EH (cell line): ENCODE measurements around the gene SRPK3.
"Not testable (repeated sequence)": the region's sequence is repeated elsewhere in the genome, so short reads cannot be mapped to it uniquely, and the experiment has no call there.

Experiments
- DNase-seq: peaks from one replicate; pipeline ENCODE4 v3.0.0-alpha.2; 2015; ENCODE audit warnings: low read depth

The SRPK3 gene

DNA sequence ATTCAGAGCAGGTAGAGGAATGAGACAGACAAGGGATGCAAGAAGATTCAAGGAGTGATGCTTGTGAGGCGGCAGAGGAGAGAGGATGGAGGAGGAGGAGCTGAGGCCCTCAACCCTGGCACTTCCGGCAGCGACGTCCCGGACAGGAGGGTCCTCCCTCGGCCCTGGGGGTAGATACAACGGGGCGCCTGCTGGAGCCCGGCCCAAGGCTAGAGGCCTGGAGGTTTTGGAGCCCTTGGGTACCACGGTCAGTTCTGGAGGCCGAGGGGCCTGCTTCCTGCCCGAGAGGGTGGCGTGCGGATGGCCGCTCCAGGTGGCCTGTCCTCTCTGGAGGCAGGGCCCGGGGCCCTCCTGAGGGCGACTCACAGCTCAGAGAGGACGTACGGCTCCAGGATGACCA lies 27.1 kb downstream of the SRPK3 start:
- no peak for DNase-seq

DNA sequence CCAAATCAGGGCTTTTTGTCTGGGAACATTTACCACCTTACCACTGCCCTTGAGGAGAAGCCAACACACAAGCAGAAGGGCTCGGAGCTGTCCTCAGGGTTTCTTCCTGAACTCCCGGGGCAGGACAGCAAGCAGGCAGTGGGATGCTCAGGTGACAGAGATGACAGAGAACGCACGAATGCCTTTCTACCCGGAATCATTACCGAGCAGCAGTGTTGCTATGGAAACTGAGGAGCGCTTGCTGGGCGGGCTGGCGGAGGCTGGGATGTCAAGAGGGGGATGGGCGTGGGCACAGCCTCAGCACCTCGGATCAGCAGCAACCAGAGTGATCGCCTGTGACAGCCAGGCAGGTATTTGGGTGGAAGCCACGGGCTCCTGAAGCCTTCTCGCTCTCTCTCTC lies 31.4 kb downstream of the SRPK3 start:
- DNase-seq = no peak

DNA sequence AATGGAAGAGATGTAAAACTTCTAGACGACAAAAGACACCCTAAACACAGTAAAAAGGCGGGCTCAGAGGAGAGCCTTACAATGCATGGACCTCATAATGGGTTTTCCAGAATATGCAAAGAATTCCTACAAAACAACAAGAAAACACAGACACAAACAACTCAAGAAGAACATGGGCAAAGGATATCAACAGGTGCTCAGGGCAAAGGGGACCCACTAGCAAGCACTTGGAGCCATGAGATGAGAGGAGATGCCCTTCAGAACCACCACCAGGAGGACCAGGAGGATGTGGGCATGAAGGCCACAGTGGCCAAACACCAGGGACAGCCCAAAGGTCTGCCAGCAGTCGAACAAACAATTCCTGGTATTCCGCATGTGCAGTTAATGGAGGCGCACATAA lies 32.3 kb downstream of the SRPK3 start:
- DNase-seq = no peak

DNA sequence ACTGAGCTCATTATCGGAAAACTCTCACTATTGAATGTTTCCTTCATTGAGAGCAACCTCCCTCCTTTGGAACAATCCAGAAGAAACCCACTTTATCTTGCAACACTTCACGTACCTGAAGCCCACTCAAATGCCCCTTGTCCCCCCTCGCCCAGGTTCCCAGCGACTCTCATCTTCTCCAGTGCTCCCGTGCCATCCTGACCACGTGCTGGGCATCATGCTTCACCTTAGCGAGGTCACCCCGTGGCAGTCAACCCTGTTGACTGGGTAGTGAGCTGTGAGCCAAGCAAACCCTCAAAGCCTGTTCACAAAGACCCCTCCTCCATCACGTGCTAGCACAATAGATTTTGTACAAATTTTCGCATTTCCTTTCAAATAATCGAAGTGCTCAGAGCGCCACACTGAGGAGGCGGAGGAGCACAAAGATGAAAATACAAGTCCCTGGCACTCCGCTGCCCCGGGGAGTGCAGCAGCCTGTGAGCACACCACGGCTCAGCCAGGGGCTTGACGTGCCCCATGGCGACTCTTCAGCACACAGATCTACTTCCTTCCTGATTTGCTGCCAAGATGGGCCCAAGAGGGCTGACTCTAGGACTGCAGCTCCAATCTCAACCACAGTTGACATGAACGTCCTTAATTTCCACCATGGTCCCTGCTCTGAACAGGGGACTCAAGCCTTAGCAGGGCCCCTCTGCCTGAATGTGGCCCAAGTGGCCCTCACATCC lies 33.9 kb downstream of the SRPK3 start:
- DNase-seq = no peak

DNA sequence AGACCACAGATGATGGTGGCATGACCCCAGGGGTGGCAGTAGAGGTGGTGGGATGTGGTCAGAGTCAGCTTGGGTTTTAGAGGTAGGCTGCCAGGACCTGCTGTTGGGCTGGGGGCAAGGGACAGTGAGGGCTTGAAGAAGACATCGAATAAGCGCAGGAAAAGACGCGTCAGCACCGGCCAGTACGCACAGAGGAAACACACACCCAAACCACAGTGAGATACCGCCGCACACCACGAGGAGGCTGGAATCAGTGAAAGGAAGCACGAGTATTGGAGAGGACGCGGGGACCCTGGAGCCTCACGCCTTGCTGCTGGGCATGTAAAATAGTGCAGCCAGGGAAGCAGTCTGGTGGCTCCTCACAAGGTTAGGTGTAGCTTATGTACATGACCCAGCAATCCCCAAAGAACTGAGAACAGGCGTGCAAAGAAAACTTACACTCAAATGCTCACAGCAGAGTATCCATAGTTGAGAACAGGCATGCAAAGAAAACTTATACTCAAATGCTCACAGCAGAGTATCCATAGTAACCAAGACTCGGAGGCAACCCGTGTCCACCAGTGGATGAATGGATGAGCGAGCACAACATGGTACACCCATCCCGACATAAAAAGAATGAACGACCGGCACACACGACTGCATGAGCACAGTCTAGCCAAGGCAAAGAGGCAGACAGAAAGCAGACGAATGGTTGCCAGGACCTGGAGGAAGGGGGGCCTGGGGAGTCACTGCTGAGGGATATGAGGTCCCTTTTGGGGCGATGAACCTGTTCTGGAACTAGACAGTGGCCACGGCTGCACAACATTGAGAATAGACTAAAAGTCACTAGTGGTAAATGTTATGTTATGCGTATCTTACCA lies 36.2 kb downstream of the SRPK3 start:
- no peak for DNase-seq

DNA sequence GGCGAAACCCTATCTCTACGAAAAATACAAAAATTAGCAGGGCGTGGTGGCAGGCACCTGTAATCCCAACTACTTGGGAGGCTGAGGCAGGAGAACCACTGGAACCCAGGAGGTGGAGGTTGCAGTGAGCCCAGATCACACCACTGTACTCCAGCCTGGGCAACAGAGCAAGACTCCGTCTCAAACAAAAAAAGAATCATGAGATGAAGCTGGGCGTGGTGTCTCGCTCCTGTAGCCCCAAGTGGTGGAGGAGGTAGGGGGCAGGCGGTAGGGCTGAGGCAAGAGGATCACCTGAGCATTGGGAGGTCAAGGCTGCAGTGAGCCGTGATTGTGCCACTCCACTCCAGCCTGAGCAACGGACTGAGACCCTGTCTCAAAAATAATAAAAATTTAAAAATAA lies 37.2 kb downstream of the SRPK3 start:
- not testable (repeated sequence) for DNase-seq

DNA sequence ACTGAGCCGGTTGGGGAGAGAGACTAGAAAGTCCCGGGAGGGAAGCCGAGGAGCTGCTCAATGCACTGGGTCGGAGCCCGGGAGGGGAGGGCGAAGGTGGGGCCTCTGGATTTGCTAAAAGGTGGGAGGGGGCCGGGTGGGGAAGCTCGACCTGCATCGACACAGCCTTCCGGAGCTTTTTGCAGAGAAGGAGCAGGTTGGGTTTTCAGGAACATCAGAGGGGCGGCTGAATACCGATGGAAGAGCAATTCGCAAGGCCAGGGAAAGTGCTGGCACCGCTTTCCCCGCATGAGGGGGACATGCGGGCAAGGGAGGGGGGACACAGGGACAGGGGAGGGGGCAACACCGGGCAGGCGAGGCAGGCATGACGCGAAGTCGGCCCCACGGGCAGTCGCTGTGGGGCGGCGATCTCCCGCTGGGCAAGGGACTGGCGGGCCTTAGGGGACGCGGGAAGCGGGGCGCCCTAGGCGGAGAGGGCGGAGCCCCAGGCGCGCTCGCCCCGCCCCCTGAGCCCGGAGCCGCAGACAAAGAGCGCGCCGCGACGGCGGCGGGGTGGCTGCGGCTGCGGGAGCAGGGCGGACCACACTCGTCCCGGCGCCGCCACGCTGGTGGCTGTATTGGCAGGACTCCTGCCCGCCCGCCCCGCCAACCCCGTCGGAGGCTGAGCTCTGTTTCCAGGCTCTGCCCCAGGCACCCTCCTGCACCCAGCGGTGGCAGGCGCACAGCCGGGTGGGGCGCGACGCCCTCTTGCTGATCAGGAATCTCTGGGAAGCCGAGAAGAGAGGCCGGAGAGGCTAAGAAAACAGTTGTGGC lies 37.9 kb downstream of the SRPK3 start:
- peak; percentile 34 for DNase-seq

DNA sequence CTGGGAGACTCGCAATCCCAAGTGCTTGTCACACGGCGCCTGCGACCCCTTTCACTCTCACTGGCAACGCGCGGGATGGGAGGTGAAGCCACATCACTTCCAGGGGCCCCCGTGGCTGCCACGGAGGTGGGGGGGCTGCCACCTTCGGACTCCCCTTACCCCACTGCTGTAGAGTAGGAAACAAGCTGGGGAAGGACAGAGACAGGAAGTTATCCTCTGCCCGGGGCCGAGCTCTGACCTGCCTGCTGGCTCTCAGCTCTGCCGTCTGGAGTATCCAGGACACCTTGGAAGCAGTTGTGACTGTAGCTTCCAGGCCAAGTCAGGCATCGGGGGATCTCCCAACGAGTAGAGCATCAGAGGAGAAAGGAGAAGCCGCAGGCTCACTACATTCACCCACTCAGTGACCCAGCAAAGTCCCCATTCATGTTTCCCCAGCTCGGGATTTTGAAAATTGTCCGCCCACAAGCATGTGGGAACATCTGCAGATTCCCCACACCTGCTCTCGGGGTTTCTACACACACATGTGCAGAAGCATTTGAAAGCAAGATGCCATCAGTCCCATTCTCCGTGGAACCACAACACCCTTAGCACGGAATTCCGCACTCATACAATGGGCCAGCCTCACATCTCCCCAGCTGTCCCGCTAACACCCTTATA lies 38.7 kb downstream of the SRPK3 start:
- no peak for DNase-seq

DNA sequence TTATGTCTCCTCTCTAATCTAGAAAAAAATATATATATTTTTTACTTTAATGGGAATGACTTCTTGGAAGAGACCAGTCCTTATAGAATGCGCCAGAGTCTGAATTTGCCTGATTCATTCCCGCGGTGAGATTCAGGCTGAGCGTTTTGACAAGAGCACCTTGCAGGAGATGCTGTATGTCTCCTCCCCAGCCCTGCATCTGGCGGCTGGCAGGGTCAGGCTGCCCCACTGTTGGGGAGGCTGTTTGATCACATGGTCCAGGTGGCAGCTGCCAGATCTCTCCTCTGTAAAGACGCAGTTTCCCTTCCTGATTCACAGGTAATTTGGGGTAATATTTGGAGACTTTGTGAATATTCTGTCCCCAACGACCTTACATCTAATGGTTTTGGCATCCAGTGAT lies 39.8 kb downstream of the SRPK3 start:
- no peak for DNase-seq

DNA sequence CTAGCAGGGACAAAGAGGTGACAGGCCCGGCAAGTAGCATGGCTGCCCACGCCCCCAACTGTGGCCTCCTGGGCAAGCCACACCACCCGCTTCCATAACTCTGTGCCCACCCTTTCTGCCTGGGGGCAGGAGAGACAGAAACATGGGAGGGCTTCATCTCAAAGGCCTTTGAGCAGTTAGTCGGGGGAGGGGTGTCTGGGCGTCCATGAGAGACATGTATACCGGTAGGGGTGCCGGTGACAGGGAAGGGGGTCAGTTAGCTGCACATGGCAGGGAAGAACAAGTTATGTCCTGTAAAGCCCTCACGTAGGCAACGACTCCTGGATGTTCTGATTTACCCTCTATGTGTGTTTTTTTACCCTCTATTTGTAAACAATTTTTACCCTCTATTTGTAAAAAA lies 40.2 kb downstream of the SRPK3 start:
- DNase-seq = no peak

DNA sequence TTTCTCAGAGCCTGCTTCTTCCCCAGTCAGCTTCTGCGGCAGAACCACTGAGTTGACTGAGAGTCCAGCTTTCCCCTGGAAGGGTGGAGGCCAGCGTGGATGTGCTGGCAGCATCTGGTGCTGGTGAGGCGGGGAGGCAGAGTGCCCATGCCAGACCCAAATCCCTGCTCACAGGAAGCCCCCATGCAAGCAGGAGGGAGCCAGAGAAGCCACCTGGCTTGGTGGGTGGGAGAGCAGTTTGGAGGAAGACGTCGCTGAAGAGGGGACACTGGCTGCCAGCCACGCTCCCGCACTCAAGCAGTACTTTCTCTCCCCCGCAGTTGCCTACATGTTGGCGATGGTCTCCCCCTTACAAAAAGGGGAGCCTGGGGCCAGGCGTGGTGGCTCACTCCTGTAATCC lies 43.5 kb downstream of the SRPK3 start:
- DNase-seq = no peak

DNA sequence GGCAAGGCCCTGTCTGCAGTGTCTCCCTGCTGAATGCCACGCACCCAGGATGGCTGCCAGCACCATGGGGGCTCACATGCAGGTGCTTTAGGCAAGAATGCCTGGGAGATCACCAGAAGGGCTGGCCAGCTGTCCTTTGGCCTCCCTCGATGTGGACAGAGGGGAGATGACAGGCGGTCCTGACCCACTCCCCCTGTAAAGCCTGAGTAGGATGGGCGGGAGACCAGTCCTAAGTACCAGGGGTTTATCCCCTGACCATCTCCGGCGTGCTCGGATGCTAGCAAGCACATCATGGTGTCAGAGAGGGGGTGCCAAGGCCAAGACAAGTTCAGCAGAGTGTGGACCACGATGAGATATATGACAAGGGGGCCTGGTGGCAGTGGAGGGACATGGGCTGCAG lies 44.2 kb downstream of the SRPK3 start:
- no peak for DNase-seq

DNA sequence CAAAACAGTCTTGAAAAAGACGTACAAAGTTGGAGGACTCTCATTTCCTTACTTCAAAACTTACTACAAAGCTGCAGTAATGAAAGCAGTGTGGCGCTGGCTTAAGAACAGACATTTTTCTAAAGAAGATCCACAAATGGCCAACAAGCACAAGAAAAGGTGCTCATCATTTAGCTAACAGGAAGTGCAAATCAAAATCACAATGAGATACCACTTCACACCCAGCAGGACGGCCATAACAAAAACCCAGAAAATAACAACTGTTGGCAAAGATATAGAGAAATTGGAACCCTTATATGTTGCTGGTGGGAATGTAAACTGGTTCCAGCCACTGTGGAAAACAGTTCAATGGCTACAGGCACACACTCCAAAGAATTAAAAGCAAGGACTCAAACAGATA lies 46.2 kb downstream of the SRPK3 start:
- no peak for DNase-seq

DNA sequence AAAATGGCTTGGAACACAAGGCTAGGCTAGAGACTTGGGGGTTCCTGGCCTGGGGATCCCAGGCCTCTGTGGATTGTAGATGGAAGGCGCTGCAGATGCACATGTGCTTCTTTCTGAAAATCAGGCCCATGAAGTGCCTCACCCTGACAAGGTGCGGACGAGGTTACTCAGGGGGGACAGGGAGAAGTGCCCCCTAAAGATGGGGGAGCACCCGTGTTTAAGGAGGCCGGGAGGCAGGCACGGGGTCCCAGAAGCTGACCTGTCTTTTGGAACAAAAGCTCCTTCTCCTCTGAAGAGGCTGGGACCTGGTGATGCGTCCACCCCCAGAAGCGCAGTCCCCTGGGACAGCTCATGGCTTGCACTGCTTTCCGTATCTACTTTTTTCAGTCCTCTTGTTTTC lies 47.1 kb downstream of the SRPK3 start:
- DNase-seq = no peak

DNA sequence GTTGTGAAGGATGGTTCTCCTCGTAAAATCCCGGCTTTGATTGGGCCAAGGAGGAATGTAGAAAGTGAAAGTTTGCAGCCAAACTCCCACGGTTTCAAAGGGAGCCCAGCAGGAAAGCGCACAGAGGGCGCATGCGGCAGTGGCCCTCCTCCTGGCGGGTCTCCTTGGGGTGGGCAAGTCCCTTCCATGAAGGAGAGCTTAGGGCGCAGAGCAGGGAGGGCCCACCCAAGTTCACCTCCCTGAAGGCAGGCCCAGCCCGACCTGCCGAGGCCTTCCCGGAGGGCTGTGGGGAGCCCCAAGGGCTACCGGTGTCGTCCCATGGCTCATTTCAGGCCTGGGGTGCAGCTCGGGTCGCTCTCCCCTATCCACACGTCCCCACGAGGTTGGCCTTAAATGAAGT lies 47.5 kb downstream of the SRPK3 start:
- DNase-seq = no peak

DNA sequence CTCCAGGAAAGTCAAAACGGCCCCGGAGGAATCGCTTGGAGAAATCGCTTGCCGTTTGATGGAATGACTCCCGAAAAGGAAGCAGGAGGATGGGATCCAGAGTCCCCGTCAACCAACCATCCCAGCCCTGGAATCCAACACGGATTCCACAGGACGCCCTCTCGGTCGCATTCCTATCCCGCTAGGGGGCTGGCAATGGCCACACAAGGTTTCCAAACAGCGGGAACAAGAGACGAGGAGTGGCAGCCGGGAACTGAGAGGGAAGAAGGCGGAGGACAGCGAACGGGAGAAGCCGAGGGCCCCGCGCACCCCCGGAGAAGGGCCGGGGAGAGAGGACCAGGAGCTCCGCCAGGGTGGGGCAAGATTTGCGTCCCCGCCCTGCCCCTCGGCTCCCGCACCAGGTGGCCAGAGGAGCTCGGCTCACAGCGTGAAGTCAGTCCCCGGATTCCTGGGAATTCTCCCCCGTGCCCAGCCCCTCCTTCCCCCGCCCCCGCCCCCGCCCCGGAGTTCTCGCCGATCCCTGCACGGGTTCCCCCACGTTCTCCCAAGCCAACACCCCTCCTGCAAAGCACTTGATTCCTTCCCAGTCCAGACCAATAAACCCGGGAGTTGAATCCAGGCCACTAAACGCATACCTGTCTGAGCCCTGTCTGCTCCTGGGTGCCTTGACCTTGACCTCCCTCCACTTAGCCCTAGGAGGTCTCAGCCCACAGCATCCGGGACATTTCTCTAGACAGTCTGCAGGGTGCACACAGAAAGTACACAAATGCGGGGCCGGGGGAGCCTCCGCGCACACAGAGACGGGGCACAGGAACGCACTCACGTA lies 48.1 kb downstream of the SRPK3 start:
- peak; percentile 64 for DNase-seq

DNA sequence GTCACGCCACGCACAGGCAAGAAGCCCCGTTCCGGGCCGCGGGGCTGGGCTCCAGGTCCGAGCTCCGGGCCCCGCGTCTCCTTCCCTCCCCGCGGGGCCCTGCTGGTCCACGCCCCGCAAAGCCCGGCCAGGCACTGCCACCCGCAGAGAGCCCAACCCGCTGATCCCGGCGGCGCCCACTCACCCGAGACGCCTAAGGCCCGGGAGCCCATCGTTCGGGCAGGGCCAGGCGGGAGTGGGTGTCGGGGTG lies 48.6 kb downstream of the SRPK3 start:
- no peak for DNase-seq

DNA sequence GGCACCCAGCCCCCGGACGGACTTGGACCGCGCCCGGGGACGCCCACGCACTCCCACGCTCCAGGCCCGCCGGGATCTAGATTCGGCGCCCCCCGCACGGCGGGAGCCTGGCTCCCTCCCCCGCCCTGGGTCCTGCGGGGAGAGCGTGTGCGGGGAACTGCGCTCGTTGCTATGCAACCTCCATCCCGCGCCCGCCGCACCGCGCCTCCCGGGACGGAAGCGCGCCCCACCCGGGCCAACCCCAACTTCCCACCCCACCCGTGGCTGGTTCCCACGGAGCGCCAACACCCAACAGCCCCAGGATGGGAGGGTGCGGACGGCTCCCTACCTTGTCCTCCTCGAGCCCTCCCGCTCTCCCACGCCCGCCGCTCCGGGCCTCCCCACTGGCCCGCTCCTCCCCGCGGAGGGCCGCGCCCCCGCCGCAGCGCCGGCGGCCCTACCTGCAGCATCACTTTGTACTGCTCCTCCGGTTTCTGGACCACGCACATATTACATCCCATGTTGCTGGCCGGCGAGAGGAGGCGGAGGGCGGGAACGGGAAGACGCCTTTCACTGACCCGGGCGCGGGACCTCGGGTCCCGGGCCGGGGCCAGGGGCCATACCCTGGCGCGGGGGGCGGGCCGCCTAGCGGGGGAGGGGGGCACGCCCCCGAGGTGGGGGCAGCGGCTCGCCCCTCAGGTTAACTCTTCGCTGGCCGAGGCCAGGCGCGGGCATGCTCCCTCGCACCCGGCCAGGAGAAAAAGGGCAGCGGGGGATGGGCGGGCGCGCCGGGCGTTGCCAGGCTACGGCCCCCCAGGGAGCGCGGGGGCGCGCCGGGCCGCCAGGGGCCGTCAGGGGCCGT lies 49.2 kb downstream of the SRPK3 start, which contains the start of gene PDZD4:
Gene PDZD4, minus strand, starts transcription at position 746 of the 841 bp plus-strand sequence. Its CDS starts 246 bp downstream, at position 500.
- DNase-seq = no peak

DNA sequence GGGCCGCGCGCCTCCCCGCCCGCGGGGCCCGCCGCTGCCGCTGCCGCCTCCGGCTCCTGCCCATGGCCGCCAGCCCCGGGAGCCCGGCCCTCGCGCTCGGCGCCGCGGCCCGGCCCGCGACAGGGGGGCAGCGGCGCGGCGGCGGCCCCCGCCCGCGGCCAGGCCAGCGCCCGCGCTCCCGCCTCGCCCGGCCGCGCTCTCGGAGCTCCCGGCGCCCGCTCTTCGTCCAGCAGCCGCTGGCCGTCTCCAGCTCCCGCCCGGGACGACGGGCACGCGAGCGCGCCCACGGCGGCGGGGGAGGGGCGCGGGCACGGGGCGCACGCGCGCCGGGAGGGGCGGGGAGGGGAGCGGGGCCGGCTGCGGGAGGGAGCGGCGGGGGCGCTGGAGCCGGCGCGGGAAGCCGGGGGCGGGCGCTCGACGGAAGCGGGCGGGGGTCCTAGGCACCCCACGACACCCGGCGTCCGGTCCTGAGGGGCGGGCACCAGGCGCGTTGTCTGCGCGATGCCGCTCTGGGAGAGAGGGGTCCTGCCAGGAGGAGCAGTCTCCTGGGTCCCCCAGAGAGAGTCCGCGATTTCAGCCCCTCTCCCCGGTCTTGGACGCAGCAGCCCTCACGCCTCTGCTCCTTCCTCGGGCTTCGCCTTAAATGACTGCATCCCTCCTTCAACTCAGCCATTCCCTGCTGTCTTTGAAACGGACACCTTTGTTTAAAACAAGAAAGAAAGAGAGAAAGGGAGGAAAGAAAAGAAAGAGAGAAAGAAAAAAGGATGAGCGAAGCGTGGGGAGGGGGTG lies 50.0 kb downstream of the SRPK3 start:
- no peak for DNase-seq
